Uterus (tissue), 4 donors: ENCODE results near the gene PAM. TPM values are rescaled to one million over a fixed set of nuclear protein-coding genes. Genes with fewer than 3 reads are reported as not detected.

Experiments used
- DNase-seq, 2 donors: peaks; one replicate each; pipeline ENCODE4 v3.0.0-alpha.2; 2019 to 2020
- H3K27ac ChIP-seq, 2 donors: fragments of 200-600 bp; sonication (generic); 1 replicate in 1 of 2; 2 replicates in 1 of 2; pipeline ENCODE4 v1.5.1; 2016 to 2018
- H3K27me3 ChIP-seq, 2 donors: fragments of 200-600 bp; sonication (generic); one replicate each; pipeline ENCODE4 v1.5.1; 2018 to 2019; ENCODE audit warnings: control low read depth in 1 of 2
- H3K36me3 ChIP-seq, 2 donors: fragments of 200-600 bp; sonication (generic); one replicate each; pipeline ENCODE4 v1.5.1; 2019; ENCODE audit warnings: control low read depth in 1 of 2
- H3K4me1 ChIP-seq, 2 donors: fragments of 200-600 bp; sonication (generic); one replicate each; pipeline ENCODE4 v1.5.1; 2018 to 2019; ENCODE audit warnings: control low read depth in 1 of 2
- H3K4me3 ChIP-seq, 2 donors: fragments of 200-600 bp; sonication (generic); 1 replicate in 1 of 2; 2 replicates in 1 of 2; pipeline ENCODE4 v1.5.1; 2018 to 2019; ENCODE audit warnings: mild to moderate bottlenecking in 1 of 2
- H3K9me3 ChIP-seq, 2 donors: fragments of 200-600 bp; sonication (generic); one replicate each; pipeline ENCODE4 v1.5.1; 2019; ENCODE audit warnings: control low read depth in 1 of 2
- CTCF ChIP-seq, 4 experiments: fragments of 200-600 bp in 2 of 4; fragments of 450-650 bp in 2 of 4; sonication (generic) in 2 of 4; IDR thresholded peaks; one replicate each; pipeline ENCODE4 v1.5.1; 2016 to 2019; ENCODE audit warnings: antibody characterized with exemption in 4 of 4, mild to moderate bottlenecking in 2 of 4, moderate library complexity in 1 of 4
- POLR2A ChIP-seq, 2 donors: fragments of 450-650 bp; IDR thresholded peaks; one replicate each; pipeline ENCODE4 v1.6.1; 2016; ENCODE audit warnings: antibody characterized with exemption in 2 of 2, mild to moderate bottlenecking in 1 of 2, moderate library complexity in 1 of 2
- intact Hi-C: fragments of 100-400 bp; cut with DNase I; formaldehyde crosslinking; loops from one replicate; pipeline ENCODE4 v1.15.1; 2023; ENCODE audit warnings: low total_unique reads
- total RNA-seq, 4 donors: library from RNA; depleted of rRNA in 3 of 4; stranded (reverse); fragments of >200 nt in 3 of 4; gene quantifications; one replicate each; pipeline versions ENCODE4 v1.1.0 to v1.2.4, GENCODE V29; 2014 to 2023
- donor health status: DM: yes; HTN: yes; CAD: no.

PAM gene
- total RNA-seq, 4 donors from 2014 or later, result 101 to 502 (median 168) TPM

- H3K27me3 ChIP-seq, result no peaks in the 10 kb centered on the region
- no peaks in the 10 kb centered on the region for H3K36me3 ChIP-seq
- no peak for TF ChIP-seq POLR2A (IDR thresholded peaks at IDR 0.05)
- no peak for TF ChIP-seq CTCF (IDR thresholded peaks at IDR 0.05)
- no peak for DNase-seq
- no peaks in the 10 kb centered on the region for H3K9me3 ChIP-seq
- H3K4me3 ChIP-seq, result no peak overlapping the region
- intact Hi-C loops, result no loop called here
- peaks cover 0 to 3% of the 10 kb centered on the region in 2 donors for H3K4me1 ChIP-seq
- H3K27ac ChIP-seq, result no peak overlapping the region
Measured at GRCh38 chr5:102807878-102808502, 52.9 kb downstream of the PAM start.

- H3K4me1 ChIP-seq, result peaks cover 0 to 3% of the 10 kb centered on the region in 2 donors
- no peak overlapping the region for H3K4me3 ChIP-seq
- intact Hi-C loops, result no loop called here
- H3K27ac ChIP-seq, result no peak overlapping the region
- H3K27me3 ChIP-seq, result no peaks in the 10 kb centered on the region
- no peaks in the 10 kb centered on the region for H3K9me3 ChIP-seq
- TF ChIP-seq POLR2A (IDR thresholded peaks at IDR 0.05) (no peak), CTCF (IDR thresholded peaks at IDR 0.05) (no peak)
- no peaks in the 10 kb centered on the region for H3K36me3 ChIP-seq
- no peak for DNase-seq
Measured at GRCh38 chr5:102809033-102809432, 53.9 kb downstream of the PAM start.

GRCh38 chr5:102811972-102812371 lies 56.9 kb downstream of the PAM start:
- no peak for DNase-seq
- Histone ChIP-seq H3K27ac (no peak overlapping the region), H3K27me3 (no peaks in the 10 kb centered on the region), H3K36me3 (no peaks in the 10 kb centered on the region), H3K4me1 (peaks cover 0 to 3% of the 10 kb centered on the region in 2 donors), H3K9me3 (no peaks in the 10 kb centered on the region), H3K4me3 (no peak overlapping the region)
- intact Hi-C loops, result no loop called here
- TF ChIP-seq CTCF (IDR thresholded peaks at IDR 0.05), result no peak
- no peak for TF ChIP-seq POLR2A (IDR thresholded peaks at IDR 0.05)

GRCh38 chr5:102813740-102814139 lies 58.6 kb downstream of the PAM start:
- Histone ChIP-seq H3K9me3 (no peaks in the 10 kb centered on the region), H3K27me3 (no peaks in the 10 kb centered on the region), H3K27ac (no peak overlapping the region), H3K36me3 (no peaks in the 10 kb centered on the region), H3K4me1 (peaks cover 0 to 1% of the 10 kb centered on the region in 2 donors), H3K4me3 (no peak overlapping the region)
- DNase-seq, result no peak
- no peak for TF ChIP-seq POLR2A (IDR thresholded peaks at IDR 0.05)
- no peak for TF ChIP-seq CTCF (IDR thresholded peaks at IDR 0.05)
- intact Hi-C loops, result no loop called here

GRCh38 chr5:102815084-102815483 lies 60.0 kb downstream of the PAM start:
- no peaks in the 10 kb centered on the region for H3K4me1 ChIP-seq
- H3K27ac ChIP-seq, result no peak overlapping the region
- DNase-seq, result no peak
- intact Hi-C loops, result no loop called here
- no peaks in the 10 kb centered on the region for H3K27me3 ChIP-seq
- H3K4me3 ChIP-seq, result no peak overlapping the region
- H3K36me3 ChIP-seq, result no peaks in the 10 kb centered on the region
- no peak for TF ChIP-seq POLR2A (IDR thresholded peaks at IDR 0.05)
- no peak for TF ChIP-seq CTCF (IDR thresholded peaks at IDR 0.05)
- H3K9me3 ChIP-seq, result no peaks in the 10 kb centered on the region
